Measurements from ENCODE around the gene SUMF1. TPM values are rescaled to one million over a fixed set of nuclear protein-coding genes. Genes with fewer than 3 reads are reported as not detected.

The SUMF1 gene
- total and polyA plus RNA-seq, 12 donors, result 8.0 to 109 (median 39.0) TPM

- Histone ChIP-seq H3K4me1 (replicated peaks in 1 of 2) (peaks cover 10 to 11% of the 10 kb centered on the region in 2 donors), H3K4me3 (no peak overlapping the region), H3K9me3 (replicated peaks in 1 of 3) (no peaks in the 10 kb centered on the region), H3K27me3 (no peaks in the 10 kb centered on the region), H3K36me3 (replicated peaks in 1 of 2) (no peaks in the 10 kb centered on the region), H3K27ac (no peak overlapping the region)
- no peak for DNase-seq
- intact Hi-C loops (cut with DNase I), result no loop called here
- TF ChIP-seq POLR2A (IDR thresholded peaks at IDR 0.05) (no peak), CTCF (IDR thresholded peaks at IDR 0.05) (no peak)
Observed at GRCh38 chr3:4320096-4320911, 146.8 kb downstream of the SUMF1 start.

- WGBS, 4 donors, result 84 to 90% (median 87%) methylated on average over 4 of the region's 4 CpGs
- Histone ChIP-seq H3K4me3 (no peak overlapping the region), H3K36me3 (replicated peaks in 1 of 2) (no peaks in the 10 kb centered on the region), H3K9me3 (replicated peaks in 1 of 3) (no peaks in the 10 kb centered on the region), H3K27ac (no peak overlapping the region), H3K27me3 (no peaks in the 10 kb centered on the region), H3K4me1 (replicated peaks in 1 of 2) (no peaks in the 10 kb centered on the region)
- no peak for DNase-seq
- no peak for TF ChIP-seq POLR2A (IDR thresholded peaks at IDR 0.05)
- peak in 3 of 6 experiments; percentile 8 to 22 (median 18) for TF ChIP-seq CTCF (IDR thresholded peaks at IDR 0.05)
- intact Hi-C loops (cut with DNase I), result no loop called here
Observed at GRCh38 chr3:4314688-4315087, 152.4 kb downstream of the SUMF1 start.

DNA sequence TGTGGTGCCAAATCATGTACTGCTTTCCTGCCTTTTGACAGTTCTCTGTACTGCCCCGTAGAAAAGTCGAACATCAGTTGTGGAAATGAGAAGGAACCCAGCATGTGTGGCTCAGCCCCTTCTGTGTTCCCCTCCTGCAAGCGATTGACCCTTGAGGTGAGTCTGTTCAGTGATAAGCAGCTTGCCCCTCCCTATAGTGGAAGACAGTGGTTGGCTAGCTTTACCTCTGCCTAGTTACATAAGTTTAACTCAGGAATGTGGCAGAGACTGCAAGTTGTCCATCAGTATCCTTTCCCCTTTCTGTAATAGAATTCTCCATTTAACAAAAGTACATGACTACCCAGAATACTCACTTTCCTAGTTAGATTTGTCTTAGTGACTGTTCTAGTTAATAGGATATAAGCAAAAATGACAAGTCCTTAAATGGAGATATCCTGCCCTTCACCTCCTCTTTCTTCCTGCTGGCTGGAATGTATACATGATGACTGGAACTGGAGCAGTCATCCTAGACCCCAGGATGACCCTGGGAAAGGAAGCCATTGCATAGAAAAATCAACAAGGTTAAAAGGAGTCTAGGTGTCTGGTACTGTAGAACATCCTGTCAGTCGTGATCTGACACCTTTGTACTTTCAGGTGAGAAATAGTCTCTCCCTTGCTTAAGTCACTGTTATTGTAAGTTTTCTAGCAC lies 153.3 kb downstream of the SUMF1 start:
- TF ChIP-seq CTCF (IDR thresholded peaks at IDR 0.05) (no peak), POLR2A (IDR thresholded peaks at IDR 0.05) (no peak)
- intact Hi-C loops (cut with DNase I), result no loop called here
- H3K9me3 ChIP-seq (replicated peaks in 1 of 3), result no peaks in the 10 kb centered on the region
- no peaks in the 10 kb centered on the region for H3K4me1 ChIP-seq (replicated peaks in 1 of 2)
- no peak for DNase-seq
- WGBS, 4 donors, result 87 to 96% (median 94%) methylated on average over 4 of the region's 4 CpGs
- no peak overlapping the region for H3K27ac ChIP-seq
- H3K27me3 ChIP-seq, result no peaks in the 10 kb centered on the region
- H3K4me3 ChIP-seq, result no peak overlapping the region
- H3K36me3 ChIP-seq (replicated peaks in 1 of 2), result no peaks in the 10 kb centered on the region

DNA sequence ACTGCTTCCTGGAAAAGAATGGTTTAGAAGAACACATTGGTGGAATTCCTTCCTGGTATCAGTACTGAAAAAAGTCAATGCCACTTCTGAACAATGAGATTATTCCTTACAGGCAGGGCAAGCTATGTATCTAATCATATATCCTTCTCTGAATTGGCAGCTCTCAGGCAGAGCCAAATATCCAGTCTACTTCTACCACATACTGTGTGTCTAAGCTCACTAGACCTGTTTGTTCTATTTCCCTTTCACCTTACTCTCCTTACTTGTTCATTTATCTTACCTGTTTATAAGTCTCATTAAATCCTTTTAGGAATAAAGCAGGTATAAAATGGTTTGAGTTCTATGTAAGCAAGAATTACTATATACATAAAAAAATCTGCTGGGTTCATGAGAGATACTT lies 155.6 kb downstream of the SUMF1 start:
- Histone ChIP-seq H3K9me3 (replicated peaks in 1 of 3) (no peaks in the 10 kb centered on the region), H3K4me3 (no peak overlapping the region), H3K27me3 (no peaks in the 10 kb centered on the region), H3K4me1 (replicated peaks in 1 of 2) (peaks cover 15 to 16% of the 10 kb centered on the region in 2 donors), H3K36me3 (replicated peaks in 1 of 2) (no peaks in the 10 kb centered on the region), H3K27ac (no peak overlapping the region)
- TF ChIP-seq POLR2A (IDR thresholded peaks at IDR 0.05) (no peak), CTCF (IDR thresholded peaks at IDR 0.05) (no peak)
- intact Hi-C loops (cut with DNase I), result no loop called here
- no peak for DNase-seq

Other genes starting within 250 kb of the SUMF1 start
- 10 to 100 TPM; 11.5 to 40.4 (median 20.6) TPM for gene SETMAR, start 163.9 kb downstream of the SUMF1 start, total RNA-seq
- 10 to 100 TPM; 23.7 to 53.7 (median 29.4) TPM for gene SETMAR, start 163.9 kb downstream of the SUMF1 start, polyA plus RNA-seq
- gene ITPR1, start 26.1 kb upstream of the SUMF1 start, total RNA-seq, result 100 to 1,000 TPM in 2 of 9 donors, 10 to 100 TPM in 7; 55.8 to 198 (median 82.2) TPM
- gene ITPR1, start 26.1 kb upstream of the SUMF1 start, polyA plus RNA-seq, result 10 to 100 TPM; 21.6 to 71.4 (median 24.9) TPM

All from adrenal gland (tissue), 12 donors.